GM23248 (cell line): Measurements from ENCODE around the gene KLK3. TPM values are rescaled to one million over a fixed set of nuclear protein-coding genes. Genes with fewer than 3 reads are reported as not detected.

Source experiments
- DNase-seq: peaks from one replicate; pipeline ENCODE4 v3.0.0-alpha.2; 2015
- H2AFZ ChIP-seq: fragments of 200-600 bp; sonication (generic); 2 replicates; pipeline ENCODE4 v1.6.1; 2016; ENCODE audit warnings: antibody characterized with exemption
- H3F3A ChIP-seq: fragments of 200-600 bp; sonication (generic); 2 replicates; pipeline ENCODE4 v1.6.1; 2016; ENCODE audit warnings: mild to moderate bottlenecking, antibody characterized with exemption, mixed run types; ENCODE audit not compliant: insufficient read depth
- H3K27ac ChIP-seq: fragments of 200-600 bp; sonication (generic); 2 replicates; pipeline ENCODE4 v1.5.1; 2016; ENCODE audit warnings: mild to moderate bottlenecking
- H3K27me3 ChIP-seq: fragments of 200-600 bp; sonication (generic); replicated peaks from 2 replicates; pipeline ENCODE4 v1.6.1; 2016; ENCODE audit warnings: mild to moderate bottlenecking; ENCODE audit not compliant: insufficient read depth
- H3K36me3 ChIP-seq: fragments of 200-600 bp; sonication (generic); 2 replicates; pipeline ENCODE4 v1.6.1; 2016; ENCODE audit warnings: low read depth, mild to moderate bottlenecking
- H3K4me1 ChIP-seq: fragments of 200-600 bp; sonication (generic); 2 replicates; pipeline ENCODE4 v1.6.1; 2016; ENCODE audit warnings: mild to moderate bottlenecking; ENCODE audit not compliant: insufficient read depth
- H3K4me2 ChIP-seq: fragments of 200-600 bp; sonication (generic); one replicate; pipeline ENCODE4 v1.6.1; 2016; ENCODE audit warnings: mild to moderate bottlenecking; ENCODE audit not compliant: unreplicated experiment
- H3K4me3 ChIP-seq: fragments of 200-600 bp; sonication (generic); 2 replicates; pipeline ENCODE4 v1.5.1; 2016; ENCODE audit warnings: mild to moderate bottlenecking
- H3K79me2 ChIP-seq: fragments of 200-600 bp; sonication (generic); 2 replicates; pipeline ENCODE4 v1.6.1; 2016; ENCODE audit warnings: mild to moderate bottlenecking; ENCODE audit not compliant: insufficient read depth
- H3K9ac ChIP-seq: fragments of 200-600 bp; sonication (generic); 2 replicates; pipeline ENCODE4 v1.6.1; 2016; ENCODE audit warnings: mild to moderate bottlenecking
- H3K9me2 ChIP-seq: fragments of 200-600 bp; sonication (generic); 2 replicates; pipeline ENCODE4 v1.6.1; 2016; ENCODE audit warnings: mixed run types, mild to moderate bottlenecking, moderate library complexity; ENCODE audit not compliant: insufficient read depth
- H3K9me3 ChIP-seq: fragments of 200-600 bp; sonication (generic); one replicate; pipeline ENCODE4 v1.6.1; 2017; ENCODE audit warnings: low read depth
- H4K20me1 ChIP-seq: fragments of 200-600 bp; sonication (generic); 2 replicates; pipeline ENCODE4 v1.6.0; 2016; ENCODE audit not compliant: insufficient read depth
- EZH2 ChIP-seq: fragments of 200-600 bp; sonication (generic); IDR thresholded peaks from 2 replicates; pipeline ENCODE4 v1.6.1; 2018; ENCODE audit warnings: antibody characterized with exemption, mild to moderate bottlenecking; ENCODE audit not compliant: insufficient read depth, poor library complexity, severe bottlenecking
- EZH2phosphoT487 ChIP-seq: fragments of 200-600 bp; sonication (generic); IDR thresholded peaks from 2 replicates; pipeline ENCODE4 v1.6.1; 2018; ENCODE audit warnings: antibody characterized with exemption, moderate library complexity, mild to moderate bottlenecking, low read depth; ENCODE audit not compliant: insufficient read depth
- WGBS, 2 experiments: methylation state at CpG; one replicate each; pipeline ENCODE4 v1.1.6; 2015 to 2017; ENCODE audit warnings: low lambda C conversion rate in 2 of 2, low coverage in 1 of 2; ENCODE audit errors: missing lambda C conversion rate in 2 of 2; 5-methylcytosine and 5-hydroxymethylcytosine counted together
- in situ Hi-C: fragments of 300-500 bp; cut with MboI; formaldehyde crosslinking; loops from 2 replicates; pipeline ENCODE4 v1.15.0; 2020
- polyA plus RNA-seq: library from polyadenylated mRNA; unstranded; fragments of >200 nt; fragmentation: Nextera tagmentation; extraction: Ambion mirVana; gene quantifications from 2 replicates; pipeline ENCODE4 v1.2.1, GENCODE V29; 2016
- total RNA-seq: library from RNA; depleted of rRNA; stranded (reverse); fragments of >200 nt; shearing (Covaris generic); gene quantifications from 2 replicates; pipeline ENCODE4 v1.2.3, GENCODE V29; 2014

KLK3 gene
- total and polyA plus RNA-seq, 2 experiments from 2014 or later, result not detected

DNA sequence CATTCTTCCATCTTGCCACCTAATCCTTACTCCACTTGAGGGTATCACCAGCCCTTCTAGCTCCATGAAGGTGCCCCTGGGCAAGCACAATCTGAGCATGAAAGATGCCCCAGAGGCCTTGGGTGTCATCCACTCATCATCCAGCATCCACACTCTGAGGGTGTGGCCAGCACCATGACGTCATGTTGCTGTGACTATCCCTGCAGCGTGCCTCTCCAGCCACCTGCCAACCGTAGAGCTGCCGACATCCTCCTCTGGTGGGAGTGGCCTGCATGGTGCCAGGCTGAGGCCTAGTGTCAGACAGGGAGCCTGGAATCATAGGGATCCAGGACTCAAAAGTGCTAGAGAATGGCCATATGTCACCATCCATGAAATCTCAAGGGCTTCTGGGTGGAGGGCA lies 3.1 kb upstream of the KLK3 start:
- Histone ChIP-seq H3K9ac (no peak overlapping the region), H3K27ac (no peak overlapping the region), H3K27me3 (peaks cover 6% of the 10 kb centered on the region), H3K79me2 (no peaks in the 10 kb centered on the region), H3K4me1 (no peaks in the 10 kb centered on the region), H2AFZ (no peak overlapping the region), H3K4me2 (no peak overlapping the region), H3K36me3 (no peaks in the 10 kb centered on the region), H3K4me3 (no peak overlapping the region), H3F3A (no peaks in the 10 kb centered on the region), H3K9me3 (no peaks in the 10 kb centered on the region), H4K20me1 (no peaks in the 10 kb centered on the region), H3K9me2 (no peaks in the 10 kb centered on the region)
- DNase-seq, result no peak
- TF ChIP-seq EZH2phosphoT487 (no peak), EZH2 (no peak)
- in situ Hi-C loops, result no loop called here
- 53 to 54% methylated on average over 4 of the region's 4 CpGs for WGBS, 2 experiments

- Histone ChIP-seq H3K27me3 (peaks cover 11% of the 10 kb centered on the region; the same call in 1 of the 2 replicates), H3K9ac (no peak overlapping the region), H3F3A (no peaks in the 10 kb centered on the region), H3K27ac (no peak overlapping the region), H3K9me2 (no peaks in the 10 kb centered on the region), H3K79me2 (no peaks in the 10 kb centered on the region), H3K4me3 (no peak overlapping the region), H3K4me2 (no peak overlapping the region), H3K36me3 (no peaks in the 10 kb centered on the region), H3K4me1 (no peaks in the 10 kb centered on the region), H2AFZ (no peak overlapping the region), H3K9me3 (no peaks in the 10 kb centered on the region), H4K20me1 (no peaks in the 10 kb centered on the region)
- WGBS, 2 experiments, result 39 to 43% methylated on average over 4 to 6 of the region's 6 CpGs
- in situ Hi-C loops, result no loop called here
- TF ChIP-seq EZH2phosphoT487 (no peak), EZH2 (no peak)
- no peak for DNase-seq
Measured at GRCh38 chr19:50857366-50857765, 2.7 kb downstream of the KLK3 start.

GRCh38 chr19:50858886-50859285 lies 4.2 kb downstream of the KLK3 start:
- Histone ChIP-seq H3K27me3 (peaks cover 13% of the 10 kb centered on the region; the same call in 1 of the 2 replicates), H4K20me1 (no peaks in the 10 kb centered on the region), H3K4me2 (no peak overlapping the region), H3K4me3 (no peak overlapping the region), H3K9me2 (no peaks in the 10 kb centered on the region), H2AFZ (no peak overlapping the region), H3K9me3 (no peaks in the 10 kb centered on the region), H3K36me3 (no peaks in the 10 kb centered on the region), H3K9ac (no peak overlapping the region), H3K79me2 (no peaks in the 10 kb centered on the region), H3F3A (no peaks in the 10 kb centered on the region), H3K4me1 (no peaks in the 10 kb centered on the region), H3K27ac (no peak overlapping the region)
- 34% methylated on average over 7 of the region's 7 CpGs; no CpG with 5 or more reads in 1 of the 2 experiments for WGBS, 2 experiments
- no peak for DNase-seq
- in situ Hi-C loops, result no loop called here
- no peak for TF ChIP-seq EZH2
- no peak for TF ChIP-seq EZH2phosphoT487

DNA sequence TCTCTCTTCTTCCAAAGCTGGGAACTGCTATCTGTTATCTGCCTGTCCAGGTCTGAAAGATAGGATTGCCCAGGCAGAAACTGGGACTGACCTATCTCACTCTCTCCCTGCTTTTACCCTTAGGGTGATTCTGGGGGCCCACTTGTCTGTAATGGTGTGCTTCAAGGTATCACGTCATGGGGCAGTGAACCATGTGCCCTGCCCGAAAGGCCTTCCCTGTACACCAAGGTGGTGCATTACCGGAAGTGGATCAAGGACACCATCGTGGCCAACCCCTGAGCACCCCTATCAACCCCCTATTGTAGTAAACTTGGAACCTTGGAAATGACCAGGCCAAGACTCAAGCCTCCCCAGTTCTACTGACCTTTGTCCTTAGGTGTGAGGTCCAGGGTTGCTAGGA lies 5.1 kb downstream of the KLK3 start:
- Histone ChIP-seq H3K9ac (no peak overlapping the region), H3K9me3 (no peaks in the 10 kb centered on the region), H3K4me3 (no peak overlapping the region), H3K36me3 (no peaks in the 10 kb centered on the region), H3K79me2 (no peaks in the 10 kb centered on the region), H3K27me3 (peaks cover 13% of the 10 kb centered on the region; the same call in 1 of the 2 replicates), H2AFZ (no peak overlapping the region), H4K20me1 (no peaks in the 10 kb centered on the region), H3K9me2 (no peaks in the 10 kb centered on the region), H3F3A (no peaks in the 10 kb centered on the region), H3K4me1 (no peaks in the 10 kb centered on the region), H3K4me2 (no peak overlapping the region), H3K27ac (no peak overlapping the region)
- 31 to 41% methylated on average over 4 of the region's 4 CpGs for WGBS, 2 experiments
- TF ChIP-seq EZH2 (no peak), EZH2phosphoT487 (no peak)
- DNase-seq, result no peak
- in situ Hi-C loops, result no loop called here

DNA sequence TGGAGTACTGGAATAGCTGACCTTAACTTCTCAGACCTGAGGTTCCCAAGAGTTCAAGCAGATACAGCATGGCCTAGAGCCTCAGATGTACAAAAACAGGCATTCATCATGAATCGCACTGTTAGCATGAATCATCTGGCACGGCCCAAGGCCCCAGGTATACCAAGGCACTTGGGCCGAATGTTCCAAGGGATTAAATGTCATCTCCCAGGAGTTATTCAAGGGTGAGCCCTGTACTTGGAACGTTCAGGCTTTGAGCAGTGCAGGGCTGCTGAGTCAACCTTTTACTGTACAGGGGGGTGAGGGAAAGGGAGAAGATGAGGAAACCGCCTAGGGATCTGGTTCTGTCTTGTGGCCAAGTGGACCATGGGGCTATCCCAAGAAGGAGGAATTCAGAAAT lies 6.3 kb downstream of the KLK3 start:
- Histone ChIP-seq H3K79me2 (no peaks in the 10 kb centered on the region), H3K4me1 (no peaks in the 10 kb centered on the region), H3K9me2 (no peaks in the 10 kb centered on the region), H3K27ac (no peak overlapping the region), H3K36me3 (no peaks in the 10 kb centered on the region), H2AFZ (no peak overlapping the region), H3K9ac (no peak overlapping the region), H3K9me3 (no peaks in the 10 kb centered on the region), H3K27me3 (0 out of 2 replicates have a peak, but pooled peaks cover 7% of the 10 kb centered on the region), H3F3A (no peaks in the 10 kb centered on the region), H4K20me1 (no peaks in the 10 kb centered on the region), H3K4me3 (no peak overlapping the region), H3K4me2 (no peak overlapping the region)
- WGBS, 2 experiments, result 35 to 39% methylated on average over 5 of the region's 5 CpGs
- DNase-seq, result no peak
- in situ Hi-C loops, result no loop called here
- TF ChIP-seq EZH2 (no peak), EZH2phosphoT487 (no peak)
